NCI-H187 (cell line): Measurements from ENCODE around the gene CTRB2.

Experiments
- DNase-seq, 2 experiments: peaks; one replicate each; lab custom pipeline; 2025; lab: John Stamatoyannopoulos, UW

Gene CTRB2

GRCh38 chr16:75206749-75207451, at the start of gene CTRB2:
CTRB2 (minus strand) TSS chr16:75207161; CDS start chr16:75207141, 20 bp downstream.
- no peak for DNase-seq

GRCh38 chr16:75256059-75256571, 49.2 kb upstream of the CTRB2 start:
- DNase-seq = no peak

GRCh38 chr16:75254359-75254837, 47.4 kb upstream of the CTRB2 start:
- no peak for DNase-seq

GRCh38 chr16:75252946-75253911, 46.3 kb upstream of the CTRB2 start:
- DNase-seq = no peak

GRCh38 chr16:75252049-75252864, 45.3 kb upstream of the CTRB2 start:
- no peak for DNase-seq

- DNase-seq = peak in 1 of 2 experiments; percentile 30
Measured at GRCh38 chr16:75251280-75252048, 44.5 kb upstream of the CTRB2 start, which contains the start of gene BCAR1. BCAR1 (minus strand) TSS chr16:75251624; CDS start chr16:75251482, 142 bp downstream.

GRCh38 chr16:75250809-75251279, 43.9 kb upstream of the CTRB2 start:
- DNase-seq = no peak

GRCh38 chr16:75250089-75250808, 43.3 kb upstream of the CTRB2 start:
- no peak for DNase-seq

GRCh38 chr16:75249441-75249840, 42.5 kb upstream of the CTRB2 start:
- DNase-seq = no peak

GRCh38 chr16:75248536-75249380, 41.8 kb upstream of the CTRB2 start:
- no peak for DNase-seq

- no peak for DNase-seq
Measured at GRCh38 chr16:75248142-75248535, 41.2 kb upstream of the CTRB2 start.

- no peak for DNase-seq
Measured at GRCh38 chr16:75247249-75247648, 40.3 kb upstream of the CTRB2 start.

GRCh38 chr16:75246504-75247205, 39.7 kb upstream of the CTRB2 start:
- DNase-seq = no peak

GRCh38 chr16:75244844-75245758, 38.1 kb upstream of the CTRB2 start:
- no peak for DNase-seq

GRCh38 chr16:75244225-75244809, 37.4 kb upstream of the CTRB2 start:
- DNase-seq = no peak

GRCh38 chr16:75243667-75244224, 36.8 kb upstream of the CTRB2 start:
- no peak for DNase-seq
